Epithelial cell of proximal tubule (primary cell): ENCODE data around the gene KLF13. TPM values are rescaled to one million over a fixed set of nuclear protein-coding genes. Genes with fewer than 3 reads are reported as not detected.

Source experiments
- DNase-seq: peaks from one replicate; pipeline ENCODE4 v3.0.0-alpha.2; 2011; ENCODE audit warnings: low read depth
- H3K4me3 ChIP-seq: 2 replicates; pipeline ENCODE4 v1.5.1; 2011; ENCODE audit warnings: low read depth, mild to moderate bottlenecking, low read length
- total RNA-seq: library from RNA; depleted of rRNA; stranded (reverse); fragments of >200 nt; gene quantifications from 2 replicates; pipeline ENCODE4 v1.2.3, GENCODE V29; 2015
- TF ChIP-seq, protein P1 (sequence below): conservative IDR thresholded peaks from 2 replicates; pipeline ENCODE4 v1.5.1; 2012; ENCODE audit warnings: low read depth, mild to moderate bottlenecking, low read length

Gene KLF13
- total RNA-seq, 1 donor from 2014 or later, result 66.2 TPM

DNA sequence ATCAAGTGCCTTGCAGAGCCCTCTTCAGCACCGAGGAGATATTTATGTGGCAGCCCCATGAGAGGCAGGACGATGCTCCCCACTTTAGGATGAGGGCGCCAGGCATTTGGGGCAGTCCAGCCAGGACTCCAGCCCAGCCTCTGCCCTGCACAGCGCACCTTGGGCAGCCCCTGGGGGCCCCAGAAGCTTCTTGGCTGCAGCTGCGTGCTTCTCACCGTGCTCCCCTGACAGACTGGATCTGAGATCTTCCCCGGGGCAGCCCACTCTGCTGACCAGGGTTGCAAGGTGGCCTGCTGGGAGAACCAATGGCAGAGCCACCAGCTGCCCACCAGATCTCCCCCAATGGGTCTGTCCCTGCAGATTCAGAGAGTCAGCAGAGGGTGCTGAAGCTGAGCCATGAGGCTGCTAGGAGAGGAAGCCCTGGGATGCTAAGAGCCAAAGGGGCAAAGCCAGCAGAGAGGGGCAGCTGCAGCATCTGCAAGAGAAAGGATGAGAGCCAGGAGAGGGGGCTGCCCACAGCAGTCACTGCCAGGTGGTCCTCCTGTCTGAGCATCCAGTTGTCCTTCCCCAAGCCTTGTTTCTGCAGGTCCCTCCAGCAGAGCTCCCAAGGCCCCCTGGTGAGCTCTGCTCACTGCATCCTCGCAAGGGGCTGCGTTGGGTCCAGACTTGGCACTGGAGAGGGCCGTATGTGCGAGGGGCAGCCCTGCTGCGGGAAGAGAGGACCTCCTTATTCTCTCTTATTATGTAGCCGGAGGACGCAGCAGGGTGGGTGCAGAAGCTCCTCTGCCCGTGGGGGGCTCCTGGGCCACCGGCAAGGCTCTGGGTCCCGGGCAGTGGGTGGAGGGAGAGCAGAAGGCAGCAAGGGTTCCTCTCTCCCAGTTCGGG, 14.7 kb upstream of the KLF13 start:
- no peak overlapping the region for H3K4me3 ChIP-seq
- no peak for DNase-seq
- TF ChIP-seq, protein P1, sequence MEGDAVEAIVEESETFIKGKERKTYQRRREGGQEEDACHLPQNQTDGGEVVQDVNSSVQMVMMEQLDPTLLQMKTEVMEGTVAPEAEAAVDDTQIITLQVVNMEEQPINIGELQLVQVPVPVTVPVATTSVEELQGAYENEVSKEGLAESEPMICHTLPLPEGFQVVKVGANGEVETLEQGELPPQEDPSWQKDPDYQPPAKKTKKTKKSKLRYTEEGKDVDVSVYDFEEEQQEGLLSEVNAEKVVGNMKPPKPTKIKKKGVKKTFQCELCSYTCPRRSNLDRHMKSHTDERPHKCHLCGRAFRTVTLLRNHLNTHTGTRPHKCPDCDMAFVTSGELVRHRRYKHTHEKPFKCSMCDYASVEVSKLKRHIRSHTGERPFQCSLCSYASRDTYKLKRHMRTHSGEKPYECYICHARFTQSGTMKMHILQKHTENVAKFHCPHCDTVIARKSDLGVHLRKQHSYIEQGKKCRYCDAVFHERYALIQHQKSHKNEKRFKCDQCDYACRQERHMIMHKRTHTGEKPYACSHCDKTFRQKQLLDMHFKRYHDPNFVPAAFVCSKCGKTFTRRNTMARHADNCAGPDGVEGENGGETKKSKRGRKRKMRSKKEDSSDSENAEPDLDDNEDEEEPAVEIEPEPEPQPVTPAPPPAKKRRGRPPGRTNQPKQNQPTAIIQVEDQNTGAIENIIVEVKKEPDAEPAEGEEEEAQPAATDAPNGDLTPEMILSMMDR, result no peak

DNA sequence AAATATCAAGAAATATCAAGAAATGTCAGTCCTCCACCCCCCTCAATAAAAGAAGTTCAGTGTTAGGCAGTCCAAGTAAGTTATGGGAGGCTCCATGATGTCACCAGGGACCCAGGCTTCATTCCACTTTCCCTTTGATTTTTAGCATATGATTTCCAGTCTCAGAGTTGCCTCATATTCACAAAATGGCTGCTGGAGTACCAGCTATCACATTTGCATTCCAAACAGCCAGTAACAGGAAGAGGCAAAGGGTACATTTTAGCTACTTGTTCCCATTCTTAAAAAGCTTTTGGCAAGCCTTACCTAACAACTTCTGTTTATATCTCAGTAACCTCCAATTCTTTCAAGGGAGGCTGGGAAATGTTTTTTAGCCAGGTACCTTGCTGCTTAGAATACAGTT, 13.4 kb upstream of the KLF13 start:
- TF ChIP-seq, protein P1, result no peak
- H3K4me3 ChIP-seq, result no peak overlapping the region
- no peak for DNase-seq

DNA sequence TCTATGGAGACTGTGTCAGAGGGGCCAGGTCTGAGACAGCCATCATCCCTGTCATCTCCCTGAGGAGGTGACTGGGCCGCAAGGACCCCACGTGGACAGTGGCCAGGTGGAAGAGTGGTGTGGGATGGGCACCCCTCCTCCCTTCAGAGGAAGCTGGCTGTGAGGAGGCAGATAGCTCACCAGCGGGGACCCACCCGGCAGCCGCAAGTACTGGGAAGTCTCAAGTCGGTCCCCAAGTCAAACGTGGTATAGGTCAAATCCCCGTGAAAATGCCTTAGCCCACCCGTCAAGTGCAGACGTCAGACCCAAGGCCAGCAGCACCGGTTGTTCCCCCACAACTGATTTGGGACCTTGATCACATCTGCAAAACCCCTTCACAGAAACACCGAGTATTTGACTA, 12.3 kb upstream of the KLF13 start:
- H3K4me3 ChIP-seq, result no peak overlapping the region
- TF ChIP-seq, protein P1, result no peak
- no peak for DNase-seq

DNA sequence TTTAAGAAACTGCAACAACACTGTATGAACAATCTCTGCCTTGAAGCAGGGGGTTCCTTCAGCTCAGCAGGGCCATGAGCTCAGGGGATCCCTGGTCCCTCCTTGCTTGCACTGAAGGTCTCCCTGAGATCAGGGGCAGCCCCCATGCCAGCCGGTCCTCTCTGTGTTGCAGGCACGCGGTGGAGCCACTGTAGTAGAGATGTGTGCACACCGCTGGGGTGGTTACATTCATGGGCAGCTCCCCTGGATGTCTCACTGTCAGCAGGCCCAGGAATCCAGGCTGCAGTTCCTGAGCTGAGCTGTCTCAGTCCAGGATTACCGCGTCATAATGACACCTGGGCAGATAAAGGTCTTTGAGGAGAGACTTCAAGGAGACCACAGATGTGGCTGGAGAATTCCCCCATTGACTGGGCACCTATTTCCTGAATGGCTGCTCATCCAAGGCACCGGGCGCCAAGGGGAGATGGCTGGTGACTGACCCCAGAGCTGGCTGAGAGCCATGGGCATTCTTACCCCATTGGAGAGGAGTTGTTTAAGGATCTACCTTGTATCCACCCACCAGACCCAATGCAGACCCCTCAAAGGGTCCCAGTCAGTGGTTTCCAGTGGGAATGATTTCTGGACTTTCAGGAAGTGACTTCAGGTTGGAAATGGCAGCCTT, 10.4 kb upstream of the KLF13 start:
- TF ChIP-seq, protein P1, result no peak
- no peak for DNase-seq
- H3K4me3 ChIP-seq, result no peak overlapping the region

DNA sequence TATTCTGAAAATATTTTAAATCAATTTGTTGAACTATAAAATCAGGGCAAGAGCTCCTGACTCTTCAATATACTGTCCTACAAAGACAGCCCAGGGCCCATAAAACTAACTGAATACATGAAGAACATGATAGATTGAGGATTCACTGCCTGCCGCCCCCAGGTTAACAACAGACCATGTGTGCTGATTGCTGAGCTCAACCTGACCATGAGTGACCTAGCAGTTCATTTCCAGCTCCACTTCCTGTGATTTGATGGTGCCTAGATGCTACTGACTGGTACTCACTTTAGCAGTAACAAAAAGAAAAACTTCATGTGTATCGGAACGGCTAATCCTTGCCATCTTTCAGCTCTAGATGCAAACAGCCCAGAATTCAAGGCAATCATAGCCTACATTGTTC, 9.6 kb upstream of the KLF13 start:
- DNase-seq, result no peak
- no peak overlapping the region for H3K4me3 ChIP-seq
- TF ChIP-seq, protein P1, result no peak

DNA sequence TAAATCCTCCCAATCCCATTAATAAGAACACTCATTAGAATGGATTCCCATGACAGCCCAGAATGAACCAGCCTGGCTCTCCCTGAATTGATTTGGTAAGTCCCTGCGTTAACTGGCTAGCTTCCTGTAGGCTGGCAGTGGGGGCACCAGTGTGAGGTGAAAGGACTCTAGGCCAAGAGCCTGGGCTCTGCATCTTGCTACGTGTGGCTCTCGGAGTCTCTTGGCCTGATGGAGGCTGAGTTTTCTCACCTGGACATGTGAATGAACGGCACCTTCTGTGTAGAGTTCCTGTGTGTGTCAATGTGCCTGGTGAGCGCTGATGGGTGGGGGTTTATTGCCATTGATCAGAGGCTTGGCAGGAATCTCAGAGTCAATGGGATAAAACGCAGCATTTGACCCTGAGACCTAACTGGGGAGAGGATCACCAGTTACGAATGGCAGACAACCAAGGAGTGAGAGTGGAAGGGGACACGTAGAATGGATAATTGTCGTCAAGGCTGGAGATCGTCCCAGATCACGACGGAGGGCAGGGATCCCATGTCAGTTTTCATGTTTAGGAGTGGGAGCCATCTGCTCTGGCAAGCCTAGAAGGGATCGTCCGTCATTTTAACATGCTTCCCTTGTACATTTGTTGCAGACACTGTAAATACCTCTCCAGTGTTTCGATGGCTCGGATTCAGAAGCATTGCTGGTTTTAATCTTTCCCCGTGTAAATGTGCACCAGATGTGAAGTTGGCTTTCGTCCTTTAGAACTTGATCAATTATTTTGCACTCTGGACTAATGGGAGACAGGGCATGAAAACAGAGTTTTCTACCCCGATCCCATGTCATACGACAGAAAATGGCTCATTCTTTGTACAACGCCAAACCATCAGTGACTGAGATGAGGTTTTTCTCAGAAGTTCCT, 9.0 kb upstream of the KLF13 start:
- DNase-seq, result no peak
- no peak overlapping the region for H3K4me3 ChIP-seq
- TF ChIP-seq, protein P1, result no peak
